K562 (cell line): ENCODE measurements around the gene TERC. TPM values are rescaled to one million over a fixed set of nuclear protein-coding genes. Genes with fewer than 3 reads are reported as not detected.

Experiments
- ARNT ChIP-seq, 2 experiments: fragments of 450-650 bp; IDR thresholded peaks; 2 replicates each; pipeline ENCODE4 v1.6.1; 2016; ENCODE audit warnings: mild to moderate bottlenecking in 1 of 2
- CBFA2T3 ChIP-seq: fragments of 450-650 bp; IDR thresholded peaks from 2 replicates; pipeline ENCODE4 v1.6.1; 2017
- CCNT2 ChIP-seq: IDR thresholded peaks from 2 replicates; pipeline ENCODE4 v1.6.1; 2011; ENCODE audit warnings: borderline replicate concordance, low read depth, mild to moderate bottlenecking, moderate library complexity, mixed read lengths, low read length; ENCODE audit not compliant: insufficient read length; ENCODE audit errors: extremely low read depth
- CTCFL ChIP-seq: IDR thresholded peaks from 2 replicates; pipeline ENCODE4 v1.6.1; 2011; ENCODE audit warnings: borderline replicate concordance, low read depth, mild to moderate bottlenecking, moderate library complexity, low read length; ENCODE audit not compliant: insufficient read depth, poor library complexity, severe bottlenecking
- HEY1 ChIP-seq: fragments of 250-450 bp; sonication (Bioruptor Pico); IDR thresholded peaks from 2 replicates; pipeline ENCODE4 v1.5.0; 2020; ENCODE audit warnings: mild to moderate bottlenecking, moderate library complexity, borderline replicate concordance
- HNRNPLL ChIP-seq: fragments of 200-400 bp; formaldehyde crosslinking; IDR thresholded peaks from 2 replicates; pipeline ENCODE4 v1.6.1; 2017; ENCODE audit warnings: low read length, low read depth, mild to moderate bottlenecking; ENCODE audit not compliant: poor library complexity, severe bottlenecking
- HNRNPUL1 ChIP-seq: fragments of 200-400 bp; formaldehyde crosslinking; IDR thresholded peaks from 2 replicates; pipeline ENCODE4 v1.6.1; 2017; ENCODE audit warnings: low read length
- ILK ChIP-seq: fragments of 450-650 bp; IDR thresholded peaks from 2 replicates; pipeline ENCODE4 v1.6.1; 2016; ENCODE audit warnings: missing genetic modification characterization, low read depth, mild to moderate bottlenecking, missing compliant biosample characterization, moderate library complexity, borderline replicate concordance
- KLF13 ChIP-seq: fragments of 450-650 bp; IDR thresholded peaks from 2 replicates; pipeline ENCODE4 v1.6.1; 2016; ENCODE audit warnings: missing genetic modification characterization, low read depth, mild to moderate bottlenecking, missing compliant biosample characterization, moderate library complexity, borderline replicate concordance
- LEF1 ChIP-seq: fragments of 450-650 bp; IDR thresholded peaks from 2 replicates; pipeline ENCODE4 v1.6.1; 2016; ENCODE audit warnings: mild to moderate bottlenecking
- PHB ChIP-seq: fragments of 250-450 bp; sonication (Bioruptor Pico); IDR thresholded peaks from 2 replicates; pipeline ENCODE4 v1.5.0; 2021
- PHTF2 ChIP-seq: fragments of 250-450 bp; sonication (Bioruptor Pico); IDR thresholded peaks from 2 replicates; pipeline ENCODE4 v1.5.0; 2021; ENCODE audit warnings: mild to moderate bottlenecking
- SIN3A ChIP-seq, 2 experiments: fragments of 150-350 bp in 1 of 2; IDR thresholded peaks; 2 replicates each; pipeline ENCODE4 v1.6.1; 2011 to 2016; ENCODE audit warnings: borderline replicate concordance in 2 of 2, low read depth in 2 of 2, low read length in 2 of 2, mild to moderate bottlenecking in 2 of 2, moderate library complexity in 2 of 2; ENCODE audit not compliant: control insufficient read depth in 1 of 2
- SRSF1 ChIP-seq: fragments of 200-400 bp; formaldehyde crosslinking; IDR thresholded peaks from 2 replicates; pipeline ENCODE4 v1.6.1; 2017; ENCODE audit warnings: mild to moderate bottlenecking, low read depth, low read length, moderate library complexity
- SUPT5H ChIP-seq: fragments of 450-650 bp; IDR thresholded peaks from 2 replicates; pipeline ENCODE4 v1.6.1; 2016
- ZNF140 ChIP-seq: fragments of 250-450 bp; sonication (Bioruptor Pico); IDR thresholded peaks from 2 replicates; pipeline ENCODE4 v1.8.0; 2021; ENCODE audit warnings: moderate library complexity, mild to moderate bottlenecking, inconsistent platforms
- ZNF561 ChIP-seq: fragments of 450-650 bp; formaldehyde crosslinking; conservative IDR thresholded peaks from 2 replicates; pipeline ENCODE4 v1.4.0; 2020; ENCODE audit warnings: mild to moderate bottlenecking, moderate library complexity
- ZNF589 ChIP-seq: fragments of 200-800 bp; sonication (Bioruptor generic); IDR thresholded peaks from 2 replicates; pipeline ENCODE4 v1.6.1; 2016; ENCODE audit warnings: low read depth, missing genetic modification characterization, missing compliant biosample characterization
- ZNF609 ChIP-seq: sonication (generic); formaldehyde crosslinking; IDR thresholded peaks from 2 replicates; pipeline ENCODE4 v1.8.1; 2023; ENCODE audit warnings: missing genetic modification reagents, mild to moderate bottlenecking, borderline replicate concordance
- polyA plus RNA-seq, 8 experiments: library from polyadenylated mRNA; depleted of rRNA in 4 of 8; stranded (reverse) in 5 of 8; unstranded in 3 of 8; fragments of >200 nt; fragmentation: Nextera tagmentation in 2 of 8; fragmentation: Illumina TruSeq in 1 of 8; extraction: Ambion mirVana in 2 of 8; extraction: Trizol in 1 of 8; gene quantifications; 2 replicates each; pipeline versions ENCODE4 v1.2.1 to v1.2.3, GENCODE V29; 2011 to 2014; ENCODE audit warnings: inconsistent platforms in 1 of 8, missing spikeins in 1 of 8
- total RNA-seq, 7 experiments: library from RNA; depleted of rRNA in 6 of 7; stranded (reverse); fragments of >200 nt in 6 of 7; fragmentation: Illumina TruSeq in 2 of 7; extraction: Trizol in 2 of 7; gene quantifications; 2 replicates each; pipeline versions ENCODE4 v1.2.1 to v1.2.3, GENCODE V29; 2011 to 2021; ENCODE audit warnings: low replicate concordance in 1 of 7
- TF ChIP-seq, protein P1 (sequence below): sonication (generic); formaldehyde crosslinking; IDR thresholded peaks from 2 replicates; pipeline ENCODE4 v1.8.1; 2023; ENCODE audit warnings: mild to moderate bottlenecking, missing genetic modification reagents

The TERC gene
- total and polyA plus RNA-seq, 9 of the 15 experiments (the other 6 are each of a cell fraction or from before 2014, with no cell fraction given): 0.77 to 234 (median 27.9) TPM; not detected in 3

GRCh38 chr3:169758359-169758994 is 6.4 kb downstream of the TERC start (continued):
- TF ChIP-seq CBFA2T3 (peak; percentile 80), ZNF589 (no peak), KLF13 (tag) (no peak), ZNF561 (CRISPR knock-in tag) (no peak), ZNF609 (CRISPR knock-in tag) (no peak), CTCFL (no peak), PHTF2 (CRISPR knock-in tag) (no peak), ARNT (IDR thresholded peaks at IDR 0.05) (no peak), PHB (no peak), ZNF140 (CRISPR knock-in tag) (no peak), SRSF1 (no peak), HEY1 (CRISPR knock-in tag) (no peak), SIN3A (IDR thresholded peaks at IDR 0.05; ENCODE audit: borderline replicate concordance in 2 of 2, control insufficient read depth in 1 of 2, low read depth in 2 of 2, low read length in 2 of 2) (no peak), HNRNPLL (no peak), LEF1 (peak; percentile 36; the same call in 1 of the 2 replicates), ILK (tag) (no peak), CCNT2 (peak; percentile 32), SUPT5H (no peak), HNRNPUL1 (no peak)
- TF ChIP-seq, protein P1, sequence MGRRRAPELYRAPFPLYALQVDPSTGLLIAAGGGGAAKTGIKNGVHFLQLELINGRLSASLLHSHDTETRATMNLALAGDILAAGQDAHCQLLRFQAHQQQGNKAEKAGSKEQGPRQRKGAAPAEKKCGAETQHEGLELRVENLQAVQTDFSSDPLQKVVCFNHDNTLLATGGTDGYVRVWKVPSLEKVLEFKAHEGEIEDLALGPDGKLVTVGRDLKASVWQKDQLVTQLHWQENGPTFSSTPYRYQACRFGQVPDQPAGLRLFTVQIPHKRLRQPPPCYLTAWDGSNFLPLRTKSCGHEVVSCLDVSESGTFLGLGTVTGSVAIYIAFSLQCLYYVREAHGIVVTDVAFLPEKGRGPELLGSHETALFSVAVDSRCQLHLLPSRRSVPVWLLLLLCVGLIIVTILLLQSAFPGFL (CRISPR knock-in tag): no peak
